Activated CD8-positive, alpha-beta memory T cell treated with anti-CD3 and anti-CD28 coated beads, Interleukin-2, amount 50 U/mL, for 24 hours (primary cell): ENCODE measurements around the gene PDGFA.

Experiments
- DNase-seq: peaks from one replicate; pipeline ENCODE4 v3.0.0-alpha.2; 2020; ENCODE audit errors: extremely low read depth

The PDGFA gene

DNA sequence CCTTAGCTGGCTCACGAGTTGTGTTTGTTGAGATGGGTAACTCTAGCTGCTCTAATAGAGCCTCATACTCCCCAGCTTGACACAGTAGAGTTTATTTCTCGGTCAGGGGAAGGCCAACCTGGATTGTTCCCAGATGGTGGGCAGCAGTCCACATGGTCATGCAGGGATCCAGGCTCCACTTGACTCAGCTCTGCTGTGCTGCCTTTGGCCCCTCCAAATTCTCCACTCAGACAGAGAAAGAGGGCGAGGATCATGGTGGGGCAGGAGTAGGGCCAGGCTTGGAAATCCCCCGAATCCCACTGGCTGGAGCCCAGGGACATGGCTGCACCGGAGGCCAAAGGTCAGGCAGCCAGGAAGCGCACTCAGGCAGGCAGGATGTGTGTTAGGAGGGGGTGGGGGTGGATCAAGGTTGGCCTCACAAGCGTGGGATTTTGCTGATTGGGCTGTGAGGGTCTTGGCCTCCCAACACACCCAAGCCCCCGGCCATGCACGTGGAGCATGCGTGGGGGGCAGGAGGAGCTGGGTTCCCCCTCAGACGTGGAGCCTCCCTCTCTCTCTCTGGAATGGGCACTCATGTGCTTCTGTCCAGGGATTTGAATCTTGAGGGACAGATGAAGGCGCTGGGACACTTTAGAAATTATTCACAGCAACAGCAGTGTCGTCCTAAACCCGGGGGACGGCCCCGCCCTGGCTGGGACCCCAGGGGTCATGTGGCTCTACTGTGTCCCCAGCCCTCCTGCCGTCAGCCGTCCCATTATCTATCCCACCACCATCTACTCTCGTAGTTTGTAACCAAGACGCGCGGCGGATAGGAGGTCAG is 44.8 kb downstream of the PDGFA start:
- no peak for DNase-seq

DNA sequence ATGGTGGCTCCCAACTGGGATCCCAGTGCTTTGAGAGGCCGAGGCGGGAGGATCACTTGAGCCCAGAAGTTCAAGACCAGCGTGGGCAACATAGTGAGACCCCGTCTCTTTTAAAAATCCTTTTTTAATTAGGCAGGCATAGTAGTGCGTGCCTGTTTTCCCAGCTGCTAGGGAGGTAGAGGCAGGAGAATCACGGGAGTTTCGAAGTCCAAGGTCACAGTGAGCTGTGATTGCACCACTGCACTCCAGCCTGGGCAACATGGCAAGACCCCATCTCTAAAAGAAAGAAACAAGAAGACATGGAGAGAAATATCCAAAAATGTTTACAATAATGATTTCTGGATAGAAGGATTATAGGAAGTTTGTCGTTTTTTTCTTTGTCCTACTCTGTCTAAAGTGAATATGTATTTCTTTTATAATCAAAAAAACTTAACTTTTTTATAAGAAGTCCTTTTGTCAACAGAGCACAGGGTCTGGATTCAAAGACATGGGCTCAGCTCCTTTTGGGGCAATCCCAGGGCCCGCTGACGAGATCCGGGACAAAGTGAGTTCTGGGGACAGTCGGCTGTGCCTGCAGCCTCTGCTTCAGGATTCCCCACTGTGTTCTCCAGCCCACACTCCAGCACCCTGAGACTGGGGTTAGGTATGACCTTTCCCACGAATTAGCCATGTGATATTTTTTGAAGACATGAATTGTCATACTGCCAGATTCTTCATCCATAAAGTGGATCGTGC is 45.6 kb downstream of the PDGFA start:
- DNase-seq = no peak

GRCh38 chr7:473211-473734 is 46.4 kb downstream of the PDGFA start:
- no peak for DNase-seq

- no peak for DNase-seq
Measured at GRCh38 chr7:472640-472957, 47.0 kb downstream of the PDGFA start.

DNA sequence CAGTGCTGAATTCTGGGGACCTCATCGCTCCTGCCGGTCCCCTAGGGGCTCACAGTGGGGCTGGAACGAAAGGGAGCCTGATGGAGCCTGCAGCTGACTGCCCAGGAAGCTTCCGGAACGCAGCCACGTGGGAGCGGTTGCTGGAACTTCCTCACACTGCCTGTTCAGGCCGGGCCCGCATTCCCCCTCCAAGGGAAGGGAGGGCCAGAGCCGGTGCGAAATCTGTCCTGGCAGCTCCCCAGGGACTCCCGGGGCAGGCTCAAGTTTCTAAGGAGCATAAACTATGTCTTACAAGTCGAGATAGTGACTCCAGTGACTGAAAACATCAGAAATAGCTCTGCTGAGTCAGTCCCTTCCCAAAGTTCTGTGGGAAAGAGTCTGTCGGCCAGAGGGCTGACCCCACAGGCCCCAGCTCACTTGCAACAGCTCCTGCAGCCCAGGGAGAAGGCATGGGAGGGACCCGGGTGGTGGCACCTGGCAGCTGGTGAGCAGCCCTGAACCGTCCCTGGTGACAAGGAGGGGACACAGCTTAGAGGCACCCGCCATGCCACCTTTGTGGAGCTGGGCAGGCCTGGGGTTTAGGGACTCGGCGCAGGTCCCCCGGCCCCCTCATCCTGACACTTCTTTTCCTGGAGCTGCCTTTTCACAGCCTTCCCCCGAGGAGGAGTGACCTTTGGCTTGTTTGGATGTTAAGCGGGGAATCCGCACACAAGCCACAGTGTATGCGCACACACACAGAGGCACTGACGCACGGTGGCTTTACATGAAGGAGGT is 47.6 kb downstream of the PDGFA start:
- DNase-seq = no peak

- DNase-seq = no peak
Measured at GRCh38 chr7:471191-471865, 48.3 kb downstream of the PDGFA start.

GRCh38 chr7:469563-469961 is 50.1 kb downstream of the PDGFA start:
- DNase-seq = no peak

DNA sequence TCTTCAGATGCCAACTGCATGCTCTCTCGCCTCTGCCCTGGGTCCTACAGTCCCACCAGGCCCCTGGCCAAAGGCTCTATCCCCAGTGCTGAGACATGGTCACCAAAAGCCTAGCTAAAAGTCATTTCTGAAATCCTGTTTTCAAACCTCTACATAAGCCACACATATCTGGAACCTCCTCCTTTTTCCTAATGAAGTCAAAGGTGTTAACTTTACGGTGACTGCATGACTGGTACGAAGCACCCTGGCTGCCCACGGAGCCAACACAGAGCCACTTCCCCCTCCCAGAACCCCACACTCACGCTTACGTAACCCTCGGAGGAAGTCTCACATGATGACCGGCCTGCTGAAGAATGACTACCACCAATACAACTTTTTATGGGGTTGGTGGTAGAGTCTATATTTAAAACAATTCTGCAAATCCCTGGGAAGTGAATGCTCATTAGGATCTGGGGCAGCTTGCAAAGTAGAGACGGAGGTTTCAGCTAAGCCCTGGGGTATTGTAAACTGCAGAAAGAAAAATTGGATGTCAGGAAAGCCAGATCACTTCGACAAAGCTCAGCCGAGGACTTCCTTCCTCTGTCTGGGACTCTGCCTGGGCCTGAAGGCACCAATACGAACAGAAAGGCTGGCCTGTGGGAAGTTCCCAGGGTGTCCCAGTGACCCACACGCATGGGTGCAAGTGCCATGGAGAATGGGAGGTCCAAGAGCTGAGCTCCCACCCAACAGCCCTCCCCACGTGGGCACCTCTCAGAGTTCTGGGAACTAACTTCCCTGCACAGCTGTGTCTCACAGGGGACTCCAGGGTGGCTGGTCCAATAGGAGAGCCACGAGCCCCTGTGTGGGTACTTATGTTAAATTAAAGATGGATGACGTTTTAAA is 50.7 kb downstream of the PDGFA start:
- DNase-seq = no peak

- DNase-seq = no peak
Measured at GRCh38 chr7:467856-468545, 51.6 kb downstream of the PDGFA start.

- no peak for DNase-seq
Measured at GRCh38 chr7:467393-467828, 52.2 kb downstream of the PDGFA start.

DNA sequence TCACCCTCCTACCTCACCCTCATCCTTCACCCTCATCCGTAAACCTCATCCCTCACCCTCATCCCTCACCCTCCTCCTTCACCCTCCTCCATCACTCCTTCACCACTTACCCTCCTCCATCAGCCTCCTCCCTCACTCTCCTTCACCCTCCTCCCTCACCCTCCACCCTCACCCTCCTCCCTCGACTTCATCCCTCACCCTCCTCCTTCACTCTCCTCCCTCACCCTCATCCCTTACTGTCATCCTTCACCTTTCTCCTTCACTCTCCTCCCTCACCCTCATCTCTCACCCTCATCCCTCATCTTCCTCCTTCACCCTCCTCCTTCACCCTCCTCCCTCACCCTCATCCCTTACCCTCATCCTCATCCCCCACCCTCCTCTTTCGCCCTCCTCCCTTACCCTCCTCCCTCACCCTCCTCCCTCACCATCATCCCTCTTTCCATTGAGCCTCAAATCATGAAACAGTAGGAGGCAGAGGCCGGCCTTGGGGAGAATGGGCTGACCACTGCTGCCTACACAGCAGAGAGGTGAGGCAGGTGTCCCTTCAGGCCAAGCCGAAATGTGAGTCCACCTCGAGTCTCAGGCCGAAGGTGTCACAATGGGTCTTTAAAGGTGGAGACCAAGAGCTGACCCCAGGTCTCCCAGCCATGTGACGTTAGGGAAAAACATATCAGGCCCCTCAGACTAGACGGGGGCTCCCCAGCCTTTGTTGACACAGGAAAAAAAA is 53.0 kb downstream of the PDGFA start:
- DNase-seq = no peak

- no peak for DNase-seq
Measured at GRCh38 chr7:465710-466400, 53.8 kb downstream of the PDGFA start.

GRCh38 chr7:464454-465401 is 54.9 kb downstream of the PDGFA start:
- no peak for DNase-seq

GRCh38 chr7:463817-464453 is 55.7 kb downstream of the PDGFA start:
- no peak for DNase-seq

DNA sequence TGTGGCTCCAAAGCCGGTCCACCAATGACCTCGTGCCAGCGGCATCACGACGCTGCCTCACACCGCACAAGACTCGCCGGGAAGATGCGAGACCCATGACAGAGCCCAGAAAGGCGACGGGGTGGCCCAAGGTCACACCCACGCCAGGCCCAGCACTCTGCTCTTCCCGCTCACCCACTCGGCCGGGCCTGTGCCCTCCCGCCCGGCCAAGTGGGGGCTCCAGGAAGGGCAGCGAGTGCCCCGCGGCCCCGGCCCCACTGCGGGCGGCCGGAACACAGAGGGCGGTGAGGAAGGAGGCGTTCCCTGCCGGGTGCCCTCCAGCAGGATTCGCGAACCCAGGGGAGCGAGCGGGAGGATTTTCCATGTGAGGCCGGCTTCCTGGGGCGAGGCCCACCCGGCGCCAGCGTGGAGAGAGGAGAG is 56.3 kb downstream of the PDGFA start:
- DNase-seq = no peak

DNA sequence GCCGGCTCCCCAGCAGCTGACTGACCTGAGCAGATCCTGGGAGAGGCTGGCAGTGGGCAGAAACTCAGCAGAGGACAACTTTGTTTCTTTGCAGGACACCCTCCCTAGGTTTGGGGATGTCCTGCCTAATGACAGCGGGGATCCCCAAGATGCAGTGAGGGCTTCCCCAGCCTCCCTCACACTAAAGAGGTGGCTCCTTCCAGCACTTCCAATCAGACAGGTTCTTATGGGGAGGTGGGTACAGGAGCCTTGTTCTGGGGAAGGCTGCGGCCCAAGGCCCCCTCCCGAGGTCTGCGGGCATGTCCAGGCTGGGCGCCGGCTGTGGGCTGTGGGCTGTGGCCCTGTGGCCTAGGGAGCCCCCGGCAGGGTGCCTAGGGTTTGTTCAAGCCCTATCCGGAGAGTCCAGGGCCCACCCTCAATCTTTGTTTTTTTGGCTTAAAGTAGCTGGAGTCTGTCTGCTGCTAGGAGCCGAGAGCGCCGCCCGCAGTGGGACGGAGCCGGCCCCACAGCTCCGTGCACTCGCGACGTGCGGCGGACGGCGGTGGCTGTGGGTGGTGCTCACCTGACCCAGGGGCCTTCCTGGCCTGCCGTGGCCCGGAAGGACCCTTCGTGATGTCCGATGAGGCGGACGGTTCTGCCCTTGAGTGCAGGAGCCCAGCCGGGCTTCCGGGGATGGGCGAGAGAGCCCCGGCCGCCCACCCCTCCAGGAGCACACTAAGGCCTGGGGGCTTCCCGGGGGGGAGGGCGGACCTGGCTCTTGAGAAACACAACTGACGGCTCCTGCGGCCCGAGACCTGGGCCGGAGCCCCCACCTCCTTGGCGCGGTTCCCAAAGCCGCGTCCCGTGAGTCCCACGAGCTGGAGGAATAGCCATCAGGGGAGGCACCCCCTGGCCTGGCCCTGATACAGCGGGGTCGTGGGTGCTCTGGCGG is 57.2 kb downstream of the PDGFA start:
- no peak for DNase-seq
